Astrocyte of the cerebellum (primary cell): ENCODE results near the gene INPP4B.
A peak's percentile ranks its signal among the peaks of the same experiment; 100 is the strongest.
"Not testable (repeated sequence)": the region's sequence is repeated elsewhere in the genome, so short reads cannot be mapped to it uniquely, and the experiment has no call there.

Source experiments
- DNase-seq: peaks from one replicate; pipeline ENCODE4 v3.0.0-alpha.2; 2011; ENCODE audit warnings: low read depth
- H3K4me3 ChIP-seq: 2 replicates; pipeline ENCODE4 v1.5.1; 2011; ENCODE audit warnings: mild to moderate bottlenecking, low read depth, low read length, moderate library complexity
- in situ Hi-C: cut with HindIII; loops from 2 replicates; pipeline ENCODE4 v1.10.0; 2017; ENCODE audit warnings: low sequenced_read_pairs
- TF ChIP-seq, protein P1 (sequence below): IDR thresholded peaks from 2 replicates; pipeline ENCODE4 v1.5.1; 2012; ENCODE audit warnings: low read length, low read depth, moderate library complexity, mild to moderate bottlenecking; ENCODE audit errors: missing control alignments

INPP4B gene

DNA sequence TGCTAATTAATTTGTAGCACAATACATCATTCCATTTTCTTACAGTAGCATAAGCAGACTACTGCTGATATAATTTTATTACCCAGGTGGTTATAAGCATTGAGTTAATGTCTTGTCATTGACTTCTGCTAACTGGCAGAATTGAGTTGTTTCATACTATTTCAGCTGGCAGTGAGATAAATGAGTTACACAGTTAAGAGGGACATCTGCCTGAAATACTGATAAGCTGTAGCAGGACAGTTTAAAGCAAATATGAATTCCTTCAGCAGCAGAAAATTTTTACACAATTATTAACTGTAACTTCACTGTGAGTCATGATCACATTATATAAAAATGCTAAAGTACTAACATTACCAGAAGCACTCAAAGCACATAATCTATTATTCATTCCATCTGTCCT lies 326.8 kb downstream of the INPP4B start:
- TF ChIP-seq, protein P1, sequence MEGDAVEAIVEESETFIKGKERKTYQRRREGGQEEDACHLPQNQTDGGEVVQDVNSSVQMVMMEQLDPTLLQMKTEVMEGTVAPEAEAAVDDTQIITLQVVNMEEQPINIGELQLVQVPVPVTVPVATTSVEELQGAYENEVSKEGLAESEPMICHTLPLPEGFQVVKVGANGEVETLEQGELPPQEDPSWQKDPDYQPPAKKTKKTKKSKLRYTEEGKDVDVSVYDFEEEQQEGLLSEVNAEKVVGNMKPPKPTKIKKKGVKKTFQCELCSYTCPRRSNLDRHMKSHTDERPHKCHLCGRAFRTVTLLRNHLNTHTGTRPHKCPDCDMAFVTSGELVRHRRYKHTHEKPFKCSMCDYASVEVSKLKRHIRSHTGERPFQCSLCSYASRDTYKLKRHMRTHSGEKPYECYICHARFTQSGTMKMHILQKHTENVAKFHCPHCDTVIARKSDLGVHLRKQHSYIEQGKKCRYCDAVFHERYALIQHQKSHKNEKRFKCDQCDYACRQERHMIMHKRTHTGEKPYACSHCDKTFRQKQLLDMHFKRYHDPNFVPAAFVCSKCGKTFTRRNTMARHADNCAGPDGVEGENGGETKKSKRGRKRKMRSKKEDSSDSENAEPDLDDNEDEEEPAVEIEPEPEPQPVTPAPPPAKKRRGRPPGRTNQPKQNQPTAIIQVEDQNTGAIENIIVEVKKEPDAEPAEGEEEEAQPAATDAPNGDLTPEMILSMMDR, result no peak
- H3K4me3 ChIP-seq, result no peak overlapping the region
- in situ Hi-C loops, result no loop called here
- no peak for DNase-seq

DNA sequence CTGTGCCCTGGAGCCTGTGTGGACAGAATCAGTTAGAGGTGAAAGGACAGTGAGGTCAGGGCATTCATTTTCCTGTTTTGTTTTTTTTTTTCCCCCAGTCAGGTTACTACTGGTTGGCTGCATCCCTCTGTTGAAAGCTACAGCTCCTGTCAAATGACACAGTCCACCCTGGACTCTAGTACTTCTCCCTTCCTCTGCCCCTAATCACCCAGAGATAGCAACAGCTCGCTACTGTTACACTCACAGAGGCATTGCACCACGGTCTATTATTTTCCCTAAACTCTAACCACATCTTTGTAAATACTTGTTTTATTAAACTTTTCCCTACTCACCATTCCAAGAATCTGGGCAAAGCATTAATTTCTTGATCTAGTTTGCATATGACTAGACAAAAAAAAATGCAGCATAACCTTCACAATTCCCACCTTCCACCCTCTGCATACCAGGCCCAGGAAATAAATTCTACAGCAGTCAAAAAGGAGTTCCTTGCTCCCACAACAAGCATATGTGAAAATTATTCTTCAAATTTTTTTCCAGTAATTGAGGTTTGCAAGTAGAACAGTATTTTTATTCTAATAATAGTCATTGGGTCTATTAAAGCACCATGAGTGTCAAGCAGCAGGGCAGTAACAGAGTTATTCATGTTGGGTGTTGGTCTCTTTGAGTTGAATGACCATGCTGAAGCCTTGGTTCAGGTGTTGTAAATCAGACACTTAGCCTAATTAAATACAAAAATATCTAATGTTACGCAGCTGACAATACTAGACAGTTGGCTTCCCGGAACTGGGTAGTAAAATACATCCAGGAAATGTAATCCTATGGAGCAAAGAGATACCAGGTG lies 329.2 kb downstream of the INPP4B start:
- H3K4me3 ChIP-seq, result no peak overlapping the region
- TF ChIP-seq, protein P1, result no peak
- in situ Hi-C loops, result no loop called here
- DNase-seq, result peak; percentile 69

DNA sequence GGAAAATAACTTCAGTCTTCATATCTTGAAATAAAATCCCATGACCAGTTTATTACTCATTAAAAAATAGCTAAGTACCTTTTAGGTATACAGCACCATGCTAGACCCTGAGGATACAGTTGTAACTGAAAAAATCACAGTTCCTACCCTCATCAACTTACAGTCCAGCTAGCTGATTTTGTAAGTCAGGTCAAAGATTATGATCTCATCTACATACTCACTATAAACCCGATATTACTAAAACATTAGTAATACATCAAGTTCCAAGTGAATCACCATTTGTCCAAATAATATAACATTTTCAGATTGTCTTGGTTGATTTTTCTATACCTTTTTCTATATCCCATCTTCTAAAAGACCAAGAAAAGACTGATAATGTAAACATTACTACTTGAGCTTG lies 333.9 kb downstream of the INPP4B start:
- TF ChIP-seq, protein P1, result no peak
- DNase-seq, result no peak
- in situ Hi-C loops, result no loop called here
- H3K4me3 ChIP-seq, result no peak overlapping the region

DNA sequence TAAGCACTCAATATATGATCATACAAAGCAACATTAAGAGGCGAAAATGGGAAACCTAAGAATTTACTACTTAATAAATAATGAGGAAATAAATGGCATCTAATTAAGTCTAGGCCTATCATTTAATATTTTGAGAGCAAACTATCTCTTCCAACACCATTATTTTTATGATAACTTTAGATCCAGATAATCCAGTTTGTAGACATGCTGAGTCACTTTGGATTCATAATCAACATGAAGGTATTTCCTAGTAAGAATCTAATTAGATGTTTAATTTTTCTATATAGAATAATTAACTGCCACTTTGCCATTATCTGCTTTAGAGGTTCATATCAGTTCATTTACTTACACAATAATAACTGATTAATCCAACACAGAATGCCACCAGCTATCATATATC lies 336.2 kb downstream of the INPP4B start:
- no peak for DNase-seq
- TF ChIP-seq, protein P1, result no peak
- in situ Hi-C loops, result no loop called here
- no peak overlapping the region for H3K4me3 ChIP-seq

DNA sequence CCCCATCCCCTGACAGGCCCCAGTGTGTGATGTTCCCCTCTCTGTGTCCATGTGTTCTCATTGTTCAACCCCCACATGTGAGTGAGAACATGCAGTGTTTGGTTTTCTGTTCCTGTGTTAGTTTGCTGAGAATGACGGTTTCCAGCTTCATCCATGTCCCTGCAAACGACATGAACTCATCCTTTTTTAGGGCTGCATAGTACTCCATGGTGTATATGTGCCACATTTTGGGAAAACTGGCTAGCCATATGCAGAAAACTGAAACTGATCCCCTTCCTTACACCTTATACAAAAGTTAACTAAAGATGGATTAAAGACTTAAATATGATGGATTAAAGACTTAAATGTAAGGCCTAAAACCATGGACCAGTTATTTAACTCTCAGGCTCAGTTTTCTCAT lies 336.7 kb downstream of the INPP4B start:
- in situ Hi-C loops, H3K4me3 ChIP-seq, DNase-seq: not testable (repeated sequence)

DNA sequence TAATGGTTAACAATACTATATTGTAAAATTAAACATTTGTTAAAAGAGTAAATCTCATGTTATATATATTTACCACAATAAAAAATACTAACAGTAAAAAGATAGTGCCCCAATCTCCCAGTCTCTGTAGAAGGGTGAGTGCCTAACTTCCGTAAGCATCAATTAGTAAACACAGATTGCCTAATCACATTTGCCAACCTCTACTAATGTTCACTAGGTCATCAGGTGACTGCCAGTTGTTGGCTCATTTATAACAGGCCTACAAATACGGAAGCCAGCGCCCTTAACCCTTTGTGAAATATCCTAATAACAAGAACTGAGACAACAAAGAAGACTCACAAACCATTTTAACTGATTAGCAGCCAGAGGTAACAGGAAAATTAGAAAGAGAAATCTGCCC lies 345.1 kb downstream of the INPP4B start:
- TF ChIP-seq, protein P1, result no peak
- in situ Hi-C loops, result no loop called here

DNA sequence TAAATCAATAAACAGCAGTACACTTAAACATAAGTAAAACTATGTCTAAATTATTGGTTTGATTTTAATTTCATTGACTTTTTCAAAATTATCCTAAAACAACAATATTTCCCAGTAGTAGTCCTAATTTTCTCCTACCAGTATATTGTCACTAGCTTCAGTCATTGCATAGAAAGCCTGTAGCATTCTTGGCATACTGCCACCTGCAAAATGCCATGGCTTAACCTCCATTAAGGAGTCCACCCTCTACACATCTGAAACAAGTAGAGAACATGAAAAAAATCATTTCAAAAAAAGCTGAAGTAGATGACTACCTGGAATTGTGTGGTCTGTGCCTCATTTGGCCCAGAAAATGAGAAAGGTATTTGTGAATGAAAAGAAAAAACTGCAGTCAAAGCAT lies 348.5 kb downstream of the INPP4B start:
- in situ Hi-C loops, result no loop called here
- TF ChIP-seq, protein P1, result no peak
- DNase-seq, result no peak
- H3K4me3 ChIP-seq, result no peak overlapping the region

More for the DNA sequence above, 345.1 kb downstream of the INPP4B start:
- H3K4me3 ChIP-seq, result no peak overlapping the region
- no peak for DNase-seq
